Prostate gland (tissue), 2 donors: Measurements from ENCODE around the gene SMARCA4. TPM values are rescaled to one million over a fixed set of nuclear protein-coding genes. Genes with fewer than 3 reads are reported as not detected.
"Not testable (repeated sequence)": the region's sequence is repeated elsewhere in the genome, so short reads cannot be mapped to it uniquely, and the experiment has no call there.

ENCODE experiments used
- DNase-seq: peaks from one replicate; pipeline ENCODE4 v3.0.0-alpha.2; 2019; ENCODE audit warnings: low spot score
- H3K27ac ChIP-seq, 2 donors: fragments of 200-600 bp; sonication (generic); 2 replicates each; pipeline ENCODE4 v1.5.1; 2017 to 2019
- H3K27me3 ChIP-seq: fragments of 200-600 bp; sonication (generic); replicated peaks from 2 replicates; pipeline ENCODE4 v1.5.1; 2019; ENCODE audit not compliant: insufficient read depth
- H3K36me3 ChIP-seq, 2 donors: fragments of 200-600 bp; sonication (generic); 1 replicate in 1 of 2; 2 replicates in 1 of 2; pipeline versions ENCODE4 v1.5.1 to v1.8.1; 2017 to 2019
- H3K4me1 ChIP-seq: fragments of 200-600 bp; sonication (generic); replicated peaks from 2 replicates; pipeline ENCODE4 v1.5.1; 2019
- H3K4me3 ChIP-seq, 2 donors: fragments of 200-600 bp; sonication (generic); 2 replicates each; pipeline ENCODE4 v1.5.1; 2017 to 2019
- H3K9me3 ChIP-seq: fragments of 200-600 bp; sonication (generic); 2 replicates; pipeline ENCODE4 v1.5.1; 2017
- CTCF ChIP-seq, 4 experiments: fragments of 200-600 bp in 2 of 4; fragments of 450-650 bp in 2 of 4; sonication (generic) in 2 of 4; IDR thresholded peaks; 1 replicate in 3 of 4; 2 replicates in 1 of 4; pipeline ENCODE4 v1.5.1; 2016 to 2019; ENCODE audit warnings: antibody characterized with exemption in 4 of 4, mild to moderate bottlenecking in 2 of 4, moderate library complexity in 2 of 4
- POLR2A ChIP-seq: fragments of 450-650 bp; IDR thresholded peaks from one replicate; pipeline ENCODE4 v1.6.1; 2016; ENCODE audit warnings: antibody characterized with exemption, mild to moderate bottlenecking
- POLR2AphosphoS5 ChIP-seq: sonication (generic); formaldehyde crosslinking; IDR thresholded peaks from one replicate; pipeline ENCODE4 v1.6.1; 2017; ENCODE audit warnings: antibody characterized with exemption
- WGBS: methylation state at CpG from one replicate; pipeline ENCODE4 v1.1.5; 2018; 5-methylcytosine and 5-hydroxymethylcytosine counted together
- intact Hi-C: fragments of 100-400 bp; cut with DNase I; formaldehyde crosslinking; loops from one replicate; pipeline ENCODE4 v1.14.2; 2022
- total RNA-seq, 2 donors: library from RNA; depleted of rRNA; stranded (reverse); fragments of >200 nt; gene quantifications; one replicate each; pipeline ENCODE4 v1.1.0, GENCODE V29; 2016

Gene SMARCA4
- total RNA-seq, 2 donors from 2014 or later = 98.5 to 152 TPM

GRCh38 chr19:10929402-10929794 is 31.4 kb upstream of the SMARCA4 start:
- intact Hi-C loops = loop anchor here (5.0 kb wide), 1 partner anchor 57 kb away; the partner anchor contains the start of gene CARM1
- H3K36me3 ChIP-seq = no peaks in the 10 kb centered on the region
- H3K4me1 ChIP-seq = peaks cover 11% of the 10 kb centered on the region
- no peak for TF ChIP-seq POLR2AphosphoS5
- TF ChIP-seq CTCF (IDR thresholded peaks at IDR 0.05) = no peak
- no peak for TF ChIP-seq POLR2A
- H3K27ac ChIP-seq = peak overlapping the region; percentile 73 to 85
- H3K4me3 ChIP-seq = peak overlapping the region; percentile 95
- 7% methylated on average over 26 of the region's 27 CpGs for WGBS
- no peaks in the 10 kb centered on the region for H3K27me3 ChIP-seq
- no peaks in the 10 kb centered on the region for H3K9me3 ChIP-seq
- no peak for DNase-seq

GRCh38 chr19:10935371-10936059 is 25.3 kb upstream of the SMARCA4 start:
- H3K36me3 ChIP-seq = no peaks in the 10 kb centered on the region
- no peaks in the 10 kb centered on the region for H3K9me3 ChIP-seq
- H3K27ac ChIP-seq = no peak overlapping the region
- DNase-seq = no peak
- no peaks in the 10 kb centered on the region for H3K27me3 ChIP-seq
- H3K4me1 ChIP-seq = peaks cover 3% of the 10 kb centered on the region
- no peak for TF ChIP-seq POLR2A
- no peak for TF ChIP-seq CTCF (IDR thresholded peaks at IDR 0.05)
- no peak for TF ChIP-seq POLR2AphosphoS5
- intact Hi-C loops = loop anchor here (5.0 to 10.0 kb wide), 3 partner anchors 92 to 267 kb away; no protein-coding TSS in a partner anchor
- H3K4me3 ChIP-seq = no peak overlapping the region
- WGBS = 95% methylated on average over 9 of the region's 9 CpGs

GRCh38 chr19:10936661-10937084 is 24.2 kb upstream of the SMARCA4 start:
- intact Hi-C loops = loop anchor here (5.0 to 10.0 kb wide), 3 partner anchors 91 to 266 kb away; no protein-coding TSS in a partner anchor
- Histone ChIP-seq H3K27ac (peak overlapping the region; percentile 3 to 47), H3K4me3 (no peak overlapping the region), H3K9me3 (no peaks in the 10 kb centered on the region), H3K27me3 (no peaks in the 10 kb centered on the region), H3K4me1 (no peaks in the 10 kb centered on the region), H3K36me3 (no peaks in the 10 kb centered on the region)
- DNase-seq = peak; percentile 64
- no peak for TF ChIP-seq POLR2A
- peak; percentile 75 for TF ChIP-seq POLR2AphosphoS5
- TF ChIP-seq CTCF (IDR thresholded peaks at IDR 0.05) = peak; percentile 12 to 83 (median 55)
- 3% methylated on average over 11 of the region's 11 CpGs for WGBS

GRCh38 chr19:10941649-10942048 is 19.2 kb upstream of the SMARCA4 start:
- H3K4me3 ChIP-seq, H3K27me3 ChIP-seq, H3K9me3 ChIP-seq, H3K4me1 ChIP-seq, intact Hi-C loops, DNase-seq, H3K36me3 ChIP-seq: not testable (repeated sequence)
- 87% methylated on average over 14 of the region's 14 CpGs for WGBS
- H3K27ac ChIP-seq = peak overlapping the region; percentile 31 to 64

- H3K27me3 ChIP-seq, intact Hi-C loops: not testable (repeated sequence)
- WGBS = 81% methylated on average over 4 of the region's 4 CpGs
These were observed 17.4 kb upstream of the SMARCA4 start for GRCh38 chr19:10943412-10943811.

GRCh38 chr19:10945264-10945663 is 15.6 kb upstream of the SMARCA4 start:
- no peak overlapping the region for H3K27ac ChIP-seq
- H3K9me3 ChIP-seq = no peaks in the 10 kb centered on the region
- DNase-seq = no peak
- H3K27me3 ChIP-seq = no peaks in the 10 kb centered on the region
- no peaks in the 10 kb centered on the region for H3K4me1 ChIP-seq
- intact Hi-C loops = no loop called here
- no peaks in the 10 kb centered on the region for H3K36me3 ChIP-seq
- 95% methylated on average over 4 of the region's 4 CpGs for whole genome bisulfite sequencing
- TF ChIP-seq CTCF (IDR thresholded peaks at IDR 0.05) (no peak), POLR2A (no peak), POLR2AphosphoS5 (no peak)
- no peak overlapping the region for H3K4me3 ChIP-seq

More at GRCh38 chr19:10943412-10943811, 17.4 kb upstream of the SMARCA4 start:
- H3K36me3 ChIP-seq, H3K4me3 ChIP-seq, H3K27ac ChIP-seq, DNase-seq, H3K4me1 ChIP-seq, H3K9me3 ChIP-seq: not testable (repeated sequence)
